Hepatocyte (in vitro differentiated cells): ENCODE measurements around the gene TRIM32. TPM values are rescaled to one million over a fixed set of nuclear protein-coding genes. Genes with fewer than 3 reads are reported as not detected.

Experiments
- DNase-seq: peaks from one replicate; pipeline ENCODE4 v3.0.0-alpha.2; 2016; ENCODE audit warnings: low spot score
- H2AFZ ChIP-seq: fragments of 200-600 bp; sonication (generic); 2 replicates; pipeline ENCODE4 v1.6.0; 2016; ENCODE audit warnings: antibody characterized with exemption, mild to moderate bottlenecking
- H3K27ac ChIP-seq: fragments of 200-600 bp; sonication (generic); 2 replicates; pipeline ENCODE4 v1.5.1; 2016; ENCODE audit warnings: mild to moderate bottlenecking
- H3K27me3 ChIP-seq: fragments of 200-600 bp; sonication (generic); 2 replicates; pipeline ENCODE4 v1.6.1; 2016
- H3K36me3 ChIP-seq: fragments of 200-600 bp; sonication (generic); replicated peaks from 2 replicates; pipeline ENCODE4 v1.5.1; 2016; ENCODE audit warnings: low read depth; ENCODE audit not compliant: insufficient read depth
- H3K4me1 ChIP-seq: fragments of 200-600 bp; sonication (generic); 2 replicates; pipeline ENCODE4 v1.5.1; 2016; ENCODE audit warnings: mild to moderate bottlenecking, moderate library complexity; ENCODE audit not compliant: insufficient read depth
- H3K4me2 ChIP-seq: fragments of 200-600 bp; sonication (generic); 2 replicates; pipeline ENCODE4 v1.6.0; 2016
- H3K4me3 ChIP-seq: fragments of 200-600 bp; sonication (generic); 2 replicates; pipeline ENCODE4 v1.5.1; 2016; ENCODE audit warnings: mild to moderate bottlenecking
- H3K79me2 ChIP-seq: fragments of 200-600 bp; sonication (generic); 2 replicates; pipeline ENCODE4 v1.6.0; 2017; ENCODE audit warnings: mild to moderate bottlenecking
- H3K9me2 ChIP-seq: fragments of 200-600 bp; sonication (generic); replicated peaks from 2 replicates; pipeline ENCODE4 v1.6.0; 2017; ENCODE audit warnings: mild to moderate bottlenecking; ENCODE audit not compliant: insufficient read depth
- H3K9me3 ChIP-seq: fragments of 200-600 bp; sonication (generic); 2 replicates; pipeline ENCODE4 v1.5.1; 2016; ENCODE audit warnings: low read depth, mild to moderate bottlenecking
- H4K20me1 ChIP-seq: fragments of 200-600 bp; sonication (generic); 2 replicates; pipeline ENCODE4 v1.6.0; 2016; ENCODE audit warnings: mild to moderate bottlenecking; ENCODE audit not compliant: insufficient read depth, poor library complexity, severe bottlenecking
- CTCF ChIP-seq: fragments of 200-600 bp; sonication (generic); IDR thresholded peaks from 2 replicates; pipeline ENCODE4 v1.5.1; 2016; ENCODE audit warnings: antibody characterized with exemption, mild to moderate bottlenecking; ENCODE audit not compliant: poor library complexity
- EZH2 ChIP-seq: fragments of 200-600 bp; sonication (generic); IDR thresholded peaks from 2 replicates; pipeline ENCODE4 v1.6.1; 2016; ENCODE audit warnings: antibody characterized with exemption, mild to moderate bottlenecking, borderline replicate concordance
- EZH2phosphoT487 ChIP-seq: fragments of 200-600 bp; sonication (generic); IDR thresholded peaks from one replicate; pipeline ENCODE4 v1.6.1; 2018; ENCODE audit warnings: antibody characterized with exemption, mild to moderate bottlenecking, low read depth, moderate library complexity; ENCODE audit not compliant: unreplicated experiment, severe bottlenecking
- WGBS: methylation state at CpG from one replicate; pipeline ENCODE4 v1.1.6; 2016; ENCODE audit warnings: low lambda C conversion rate; ENCODE audit errors: missing lambda C conversion rate; 5-methylcytosine and 5-hydroxymethylcytosine counted together
- polyA plus RNA-seq: library from polyadenylated mRNA; unstranded; fragments of >200 nt; fragmentation: Nextera tagmentation; extraction: Ambion mirVana; gene quantifications from 2 replicates; pipeline ENCODE4 v1.2.1, GENCODE V29; 2016
- total RNA-seq: library from RNA; depleted of rRNA; stranded (reverse); fragments of >200 nt; gene quantifications from 2 replicates; pipeline ENCODE4 v1.2.3, GENCODE V29; 2014

The TRIM32 gene
- total and polyA plus RNA-seq, 2 experiments from 2014 or later = 21.0 to 30.8 TPM

- no peak for DNase-seq
- no peak overlapping the region for H3K27ac ChIP-seq
- H3K27me3 ChIP-seq = no peaks in the 10 kb centered on the region
- H2AFZ ChIP-seq = no peak overlapping the region
- no peaks in the 10 kb centered on the region for H3K36me3 ChIP-seq
- H4K20me1 ChIP-seq = peaks cover 15% of the 10 kb centered on the region
- no peak overlapping the region for H3K4me3 ChIP-seq
- no peaks in the 10 kb centered on the region for H3K9me2 ChIP-seq
- no peak overlapping the region for H3K4me2 ChIP-seq
- WGBS = 67% methylated on average over 3 of the region's 3 CpGs
- peaks cover 22% of the 10 kb centered on the region for H3K4me1 ChIP-seq
- H3K9me3 ChIP-seq = no peaks in the 10 kb centered on the region
- TF ChIP-seq CTCF = no peak
- no peak for TF ChIP-seq EZH2
- TF ChIP-seq EZH2phosphoT487 = no peak
- H3K79me2 ChIP-seq = peaks cover 88% of the 10 kb centered on the region
These were observed 8.3 kb downstream of the TRIM32 start for GRCh38 chr9:116695438-116695837.

DNA sequence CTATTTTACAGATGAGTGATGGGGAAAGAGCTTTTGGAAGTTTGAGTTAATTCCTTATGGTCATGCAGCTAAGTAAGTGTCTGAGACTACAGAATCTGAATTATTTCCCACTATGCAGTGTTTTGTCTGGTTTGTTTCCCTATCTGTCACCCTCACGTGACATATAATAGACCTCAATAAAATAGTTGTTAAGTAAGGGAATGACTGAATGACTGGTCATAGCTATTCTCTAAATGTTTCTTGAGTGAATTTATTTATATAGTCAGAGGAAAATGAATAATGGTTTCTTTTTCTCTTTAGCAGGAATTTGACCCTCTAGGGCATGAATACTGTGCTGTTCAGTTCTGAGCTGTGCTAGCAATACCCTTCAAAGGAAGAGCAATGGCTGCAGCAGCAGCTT is 10.3 kb downstream of the TRIM32 start:
- Histone ChIP-seq H3K27me3 (no peaks in the 10 kb centered on the region), H4K20me1 (peaks cover 8% of the 10 kb centered on the region), H3K9me3 (no peaks in the 10 kb centered on the region), H3K36me3 (no peaks in the 10 kb centered on the region), H3K79me2 (peaks cover 73% of the 10 kb centered on the region), H3K4me1 (peaks cover 14% of the 10 kb centered on the region), H3K9me2 (no peaks in the 10 kb centered on the region), H3K4me2 (no peak overlapping the region), H2AFZ (no peak overlapping the region), H3K27ac (no peak overlapping the region), H3K4me3 (no peak overlapping the region)
- TF ChIP-seq CTCF (no peak), EZH2phosphoT487 (no peak), EZH2 (no peak)
- DNase-seq = no peak
- 69% methylated on average over 1 of the region's 1 CpG for WGBS

GRCh38 chr9:116697887-116698286 is 10.8 kb downstream of the TRIM32 start:
- H3K79me2 ChIP-seq = peaks cover 68% of the 10 kb centered on the region
- no peak overlapping the region for H3K4me3 ChIP-seq
- no peak for DNase-seq
- no peak overlapping the region for H2AFZ ChIP-seq
- no peak overlapping the region for H3K4me2 ChIP-seq
- no peak overlapping the region for H3K27ac ChIP-seq
- H3K9me3 ChIP-seq = no peaks in the 10 kb centered on the region
- no peaks in the 10 kb centered on the region for H3K9me2 ChIP-seq
- WGBS = 98% methylated on average over 16 of the region's 16 CpGs
- H4K20me1 ChIP-seq = peaks cover 8% of the 10 kb centered on the region
- no peaks in the 10 kb centered on the region for H3K27me3 ChIP-seq
- no peak for TF ChIP-seq EZH2
- no peak for TF ChIP-seq CTCF
- no peak for TF ChIP-seq EZH2phosphoT487
- H3K36me3 ChIP-seq = no peaks in the 10 kb centered on the region
- peaks cover 9% of the 10 kb centered on the region for H3K4me1 ChIP-seq

- Histone ChIP-seq H4K20me1 (peaks cover 3% of the 10 kb centered on the region), H3K4me2 (no peak overlapping the region), H3K36me3 (no peaks in the 10 kb centered on the region), H3K4me1 (peaks cover 3% of the 10 kb centered on the region), H2AFZ (no peak overlapping the region), H3K4me3 (no peak overlapping the region), H3K9me3 (no peaks in the 10 kb centered on the region), H3K27ac (no peak overlapping the region), H3K9me2 (no peaks in the 10 kb centered on the region), H3K27me3 (no peaks in the 10 kb centered on the region), H3K79me2 (peaks cover 53% of the 10 kb centered on the region)
- no peak for TF ChIP-seq CTCF
- TF ChIP-seq EZH2phosphoT487 = no peak
- no peak for TF ChIP-seq EZH2
- WGBS = 97% methylated on average over 1 of the region's 1 CpG
- no peak for DNase-seq
These were observed 13.2 kb downstream of the TRIM32 start for GRCh38 chr9:116700279-116700678.
